Activated CD8-positive, alpha-beta memory T cell treated with anti-CD3 and anti-CD28 coated beads, Interleukin-2, amount 50 U/mL, for 1 hour (primary cell): ENCODE measurements around the gene PGR.

Experiments used
- DNase-seq: peaks from one replicate; pipeline ENCODE4 v3.0.0-alpha.2; 2020; ENCODE audit errors: extremely low read depth

PGR gene

DNA sequence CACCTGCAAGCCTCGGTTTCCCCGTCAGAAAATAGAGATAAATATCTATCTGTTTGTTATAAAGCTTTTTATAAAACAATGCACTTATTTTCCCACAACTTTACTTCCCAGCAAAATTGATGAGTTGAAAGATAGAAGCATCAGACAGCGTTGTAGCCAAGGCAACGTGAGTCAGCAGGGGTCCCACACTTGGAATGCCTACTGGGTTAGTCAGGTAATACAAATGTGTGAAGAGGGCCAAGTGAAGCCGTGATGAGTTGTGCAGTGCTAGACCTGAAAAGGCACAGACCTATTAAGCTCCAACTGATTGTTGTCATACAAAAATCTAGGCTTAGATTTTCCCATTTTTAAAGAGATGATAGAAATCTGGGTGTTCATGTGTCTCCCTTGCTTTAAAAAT is 118.7 kb downstream of the PGR start:
- DNase-seq = no peak

DNA sequence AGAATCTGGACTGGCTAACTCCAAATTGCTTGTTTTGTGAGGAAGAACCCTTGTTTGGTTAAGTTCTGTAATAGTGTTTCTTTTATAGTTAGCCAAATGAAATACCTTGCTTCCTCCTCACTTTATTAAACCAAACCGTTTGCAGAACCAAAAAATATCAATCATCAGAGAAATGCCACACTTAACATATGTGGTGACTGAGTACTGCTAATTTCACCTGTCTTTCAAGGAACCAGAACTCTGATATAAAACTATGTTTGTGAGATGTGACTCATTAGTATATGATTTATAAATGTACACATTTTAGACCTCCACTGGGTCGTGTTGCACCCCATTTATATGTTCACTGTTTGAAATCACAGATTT is 119.9 kb downstream of the PGR start:
- DNase-seq = no peak

DNA sequence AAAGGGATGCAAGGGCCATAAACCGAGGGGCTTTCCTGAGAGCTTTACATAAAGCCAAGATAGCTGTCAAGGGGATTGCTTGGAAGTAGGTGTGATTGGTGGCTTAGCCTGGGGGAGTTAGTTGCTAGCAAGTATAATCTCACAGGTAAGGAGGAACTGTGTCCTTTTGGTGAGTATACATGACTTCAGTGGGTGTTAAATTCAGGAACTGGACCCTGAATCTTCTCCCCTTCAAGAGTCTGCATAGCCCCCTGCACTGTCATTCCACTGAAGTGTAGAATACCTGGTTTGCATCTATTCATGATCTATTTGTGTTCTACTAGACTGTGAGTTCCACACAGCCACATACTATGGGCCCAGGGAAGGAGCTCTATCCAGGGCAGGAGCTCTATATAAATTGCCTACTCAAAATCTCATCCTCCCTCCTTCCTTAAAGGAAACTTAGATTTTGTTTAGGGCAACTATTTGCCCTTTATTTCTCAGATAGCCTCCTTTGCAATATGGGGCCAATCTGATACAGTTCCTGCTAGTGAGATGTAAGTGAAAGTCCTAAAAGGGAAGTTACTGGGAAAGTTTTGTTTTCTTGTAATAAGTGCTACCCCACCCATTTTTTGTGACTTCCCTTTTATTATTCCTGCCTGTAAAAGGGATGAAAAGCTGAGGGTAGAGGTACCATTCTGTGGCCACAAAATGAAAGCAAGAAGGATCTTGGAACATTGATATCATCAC is 120.5 kb downstream of the PGR start:
- no peak for DNase-seq

DNA sequence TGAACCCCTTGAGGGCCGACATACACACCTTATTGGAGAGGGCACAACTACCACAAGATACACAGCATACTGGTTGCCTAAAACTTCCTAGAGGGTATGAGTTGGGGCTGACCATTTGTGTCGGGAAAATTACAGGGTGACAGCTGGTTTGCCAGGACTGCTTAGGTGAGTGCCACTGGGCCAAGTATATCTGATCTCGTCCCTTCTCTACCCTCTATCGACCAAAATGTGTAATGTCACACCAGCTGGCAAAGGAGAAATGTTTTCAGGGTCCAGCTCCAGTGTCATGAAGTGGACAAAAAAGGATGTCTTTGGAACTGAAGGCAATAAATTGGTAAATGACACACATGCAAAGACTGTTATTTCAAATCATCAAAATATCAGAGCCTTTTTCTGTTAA is 126.1 kb downstream of the PGR start:
- no peak for DNase-seq

DNA sequence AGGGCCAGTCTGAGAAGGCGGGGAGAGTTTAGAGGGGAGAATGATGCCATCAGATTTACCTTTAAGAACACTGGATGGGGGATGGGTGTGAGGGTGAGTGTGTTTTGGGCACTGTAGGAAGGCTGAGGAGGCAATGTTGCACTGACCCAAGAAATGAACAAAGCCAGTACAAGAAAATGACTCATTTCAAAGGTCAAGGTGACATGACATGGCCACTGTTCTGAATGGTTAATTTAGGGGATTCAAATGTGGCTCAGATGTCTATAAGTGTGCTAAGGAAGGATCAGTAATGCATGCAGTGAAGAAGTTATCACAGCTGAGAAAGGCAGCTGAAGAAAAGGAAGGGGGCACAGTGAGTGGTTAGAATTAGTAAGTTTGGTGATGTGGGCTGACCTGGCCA is 129.9 kb downstream of the PGR start:
- DNase-seq = no peak

DNA sequence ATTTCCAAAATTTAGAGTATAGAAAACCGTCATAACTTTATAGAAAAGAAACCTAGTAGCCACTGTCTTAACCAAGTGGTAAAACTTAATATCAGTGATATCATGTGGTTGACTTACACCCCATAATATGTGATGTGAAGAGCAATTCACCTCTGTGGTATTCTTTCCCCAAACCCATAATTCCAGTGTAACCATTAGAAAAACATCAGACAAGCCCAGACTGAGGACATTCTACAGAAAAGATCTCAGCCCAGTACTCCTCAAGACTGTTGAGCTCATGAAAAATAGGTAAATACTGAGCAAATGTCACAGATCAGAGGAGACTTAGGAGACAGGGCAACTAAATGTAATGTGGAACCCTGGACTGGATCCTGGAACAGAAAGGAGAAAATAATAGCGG is 134.6 kb downstream of the PGR start:
- DNase-seq = no peak

DNA sequence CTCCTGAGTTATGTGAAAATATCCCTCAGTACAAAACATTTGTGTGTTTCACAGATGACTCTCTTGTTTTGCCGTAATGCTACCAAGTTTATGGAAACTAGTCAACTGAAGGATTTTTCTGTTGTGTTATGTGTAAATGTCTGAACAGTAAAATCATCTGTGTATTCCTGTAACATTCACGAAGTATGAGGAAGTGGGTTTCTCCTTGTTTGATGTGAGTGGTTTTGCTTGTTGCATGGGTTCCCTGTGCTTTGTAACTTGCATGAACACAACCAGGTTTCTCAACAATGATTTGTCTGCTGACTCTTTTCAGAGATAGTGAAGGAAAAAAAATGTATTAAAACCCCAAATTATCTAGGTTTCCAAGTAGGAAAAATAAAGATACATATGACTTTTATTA is 138.1 kb downstream of the PGR start:
- no peak for DNase-seq

DNA sequence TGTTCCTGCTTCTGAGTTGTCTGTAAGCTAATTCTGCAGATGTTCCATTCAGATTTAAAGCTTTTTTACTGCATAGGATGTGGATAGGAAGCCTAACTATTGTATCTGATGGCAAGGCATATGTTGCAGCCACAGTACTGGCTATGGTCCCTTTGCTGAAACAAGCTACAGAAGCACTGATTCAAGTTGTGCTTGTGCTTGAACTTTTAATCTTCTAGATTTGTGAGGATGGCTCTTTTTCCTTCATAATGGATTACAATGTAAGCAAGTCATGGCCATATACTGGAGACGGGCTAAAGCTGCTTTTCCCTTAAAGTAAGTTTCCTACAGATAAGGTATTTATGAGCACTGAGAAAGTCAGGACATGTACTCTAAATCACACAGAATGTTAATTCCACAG is 138.7 kb downstream of the PGR start:
- no peak for DNase-seq

DNA sequence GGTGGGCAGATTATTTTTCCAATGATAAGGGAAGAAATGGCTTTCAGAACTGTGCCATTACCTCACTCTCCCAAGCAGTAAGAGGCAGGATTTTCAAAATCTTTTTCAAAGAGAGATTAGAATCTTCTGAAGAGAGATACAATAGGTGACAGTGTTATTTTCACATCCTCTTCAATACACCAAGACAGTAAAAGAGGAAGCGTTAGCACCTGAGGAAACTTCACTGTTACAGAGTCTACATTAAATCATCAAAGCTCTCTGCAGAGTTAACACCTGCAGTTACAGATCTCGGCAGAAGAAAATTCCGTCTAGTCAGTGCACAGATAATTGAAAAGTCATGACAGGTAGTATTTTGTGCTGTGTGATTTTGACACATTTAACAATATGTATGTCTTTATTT is 144.9 kb downstream of the PGR start:
- no peak for DNase-seq

DNA sequence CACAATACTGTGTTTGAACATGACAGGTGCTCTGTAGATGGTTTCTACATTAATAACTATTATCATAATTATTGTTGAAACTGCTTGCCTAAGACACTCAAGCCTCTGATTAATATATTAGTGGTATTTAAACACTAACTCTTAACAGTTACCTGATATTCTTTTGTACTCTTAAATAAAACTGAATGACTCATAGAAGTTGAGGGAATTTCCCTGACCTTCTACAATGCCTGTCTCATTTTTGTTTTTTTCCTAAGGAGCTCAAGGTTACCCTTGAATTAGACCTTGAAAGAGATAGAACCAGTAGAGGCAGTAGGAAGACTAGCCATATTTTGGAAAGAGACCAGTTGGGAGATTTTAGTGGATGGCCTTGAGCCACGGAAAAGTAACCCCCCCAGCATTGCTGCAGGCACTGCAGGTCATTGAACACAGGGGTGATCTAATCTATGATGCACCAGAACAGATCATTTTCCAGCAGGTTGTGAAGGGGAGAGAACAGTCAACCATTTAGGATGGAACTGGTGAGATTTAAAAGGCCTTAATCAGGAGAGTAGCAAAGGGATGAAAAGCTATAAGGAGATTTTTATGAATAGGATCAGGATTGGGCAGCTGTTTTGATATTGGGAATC is 148.3 kb downstream of the PGR start:
- no peak for DNase-seq

DNA sequence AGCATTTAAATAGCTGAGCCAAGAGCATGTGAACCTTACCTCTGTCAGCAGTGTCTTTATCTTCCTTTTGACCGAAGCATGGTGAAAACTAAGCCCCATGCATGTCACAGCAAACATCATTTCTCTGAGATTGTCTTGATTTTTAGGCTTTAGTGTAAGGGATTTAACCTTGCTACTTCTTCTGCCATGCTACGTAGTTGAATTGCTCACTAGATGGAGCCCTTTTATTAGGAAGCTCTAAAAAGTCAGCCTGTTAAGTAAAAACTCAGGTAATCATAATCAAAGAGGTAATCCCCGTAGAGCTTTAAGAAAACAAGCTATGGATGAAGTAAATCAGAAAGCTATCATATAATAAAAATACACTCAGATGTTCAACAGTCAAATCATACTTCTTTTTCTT is 149.5 kb downstream of the PGR start:
- DNase-seq = no peak
